ENCODE data around the gene FAM241B. TPM values are rescaled to one million over a fixed set of nuclear protein-coding genes. Genes with fewer than 3 reads are reported as not detected.

FAM241B gene
- total RNA-seq, 1 experiment from 2014 or later: 13.7 TPM

DNA sequence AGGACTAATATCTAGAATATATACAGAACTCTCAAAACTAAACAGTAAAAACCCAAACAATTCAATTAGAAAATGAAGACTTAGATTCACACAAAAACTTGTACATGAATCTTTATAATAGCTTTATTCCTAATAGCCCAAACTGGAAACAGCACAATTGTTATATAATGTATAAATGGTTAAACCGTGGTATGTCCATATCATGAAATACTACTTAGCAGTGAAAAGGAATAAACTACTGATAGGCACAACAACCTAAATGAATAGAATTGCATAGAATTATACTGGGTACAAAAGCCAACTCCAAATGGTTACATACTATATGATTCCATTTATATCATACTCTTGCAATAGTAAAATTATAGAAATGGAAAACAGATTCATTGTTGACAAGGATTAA, 21.0 kb upstream of the FAM241B start:
- Histone ChIP-seq H3K23me2 (ENCODE audit: insufficient read length, low read depth, low read length, poor library complexity, severe bottlenecking) (no peaks in the 10 kb centered on the region), H2BK20ac (ENCODE audit: low read depth, low read length, poor library complexity, severe bottlenecking) (no peak overlapping the region), H2AFZ (ENCODE audit: low read length) (no peak overlapping the region), H3K79me2 (ENCODE audit: insufficient read depth, low read length) (no peaks in the 10 kb centered on the region), H3K4me2 (ENCODE audit: insufficient read depth, insufficient read length, low read length) (no peak overlapping the region), H3K56ac (ENCODE audit: insufficient read length, low read depth, low read length) (no peak overlapping the region), H2BK12ac (ENCODE audit: insufficient read length, low read depth, low read length) (no peak overlapping the region), H3K14ac (ENCODE audit: insufficient read depth, low read length) (no peak overlapping the region), H4K5ac (ENCODE audit: insufficient read length, low read depth, low read length) (no peak overlapping the region), H2BK120ac (ENCODE audit: low read depth, low read length, poor library complexity, severe bottlenecking) (no peak overlapping the region), H4K20me1 (ENCODE audit: control insufficient read depth, insufficient read depth, insufficient read length) (no peaks in the 10 kb centered on the region), H3K23ac (ENCODE audit: insufficient read length, low read depth, low read length) (no peak overlapping the region), H3T11ph (ENCODE audit: low read length) (no peak overlapping the region), H3K79me1 (ENCODE audit: insufficient read depth, low read depth, low read length, poor library complexity, severe bottlenecking) (no peaks in the 10 kb centered on the region), H3K27ac (ENCODE audit: insufficient read length, low read depth, low read length) (no peak overlapping the region), H4K91ac (ENCODE audit: insufficient read length, low read depth, low read length) (no peak overlapping the region), H3K4ac (ENCODE audit: low read depth, low read length) (no peak overlapping the region), H3K4me1 (ENCODE audit: insufficient read depth, low read length) (no peaks in the 10 kb centered on the region), H2AK5ac (ENCODE audit: insufficient read length, low read length) (no peak overlapping the region), H4K8ac (replicated peaks; ENCODE audit: insufficient read length, low read depth, low read length) (no peak overlapping the region), H3K27me3 (ENCODE audit: insufficient read depth, low read length) (no peaks in the 10 kb centered on the region), H3K9me3 (ENCODE audit: control insufficient read depth, low read depth, low read length) (no peaks in the 10 kb centered on the region), H2BK15ac (ENCODE audit: low read depth, low read length) (no peak overlapping the region), H3K9ac (ENCODE audit: extremely low read depth, insufficient read length, low read length) (no peak overlapping the region), H2BK5ac (ENCODE audit: insufficient read length, low read length) (no peak overlapping the region), H3K18ac (ENCODE audit: insufficient read length, low read depth, low read length) (no peak overlapping the region)
- Mint-ChIP-seq H3K4me1 (peaks cover 3 to 4% of the 10 kb centered on the region in 2 experiments), H3K27me3 (ENCODE audit: low read depth) (peaks cover 34% of the 10 kb centered on the region), H3K27ac (no peak overlapping the region), H3K36me3 (ENCODE audit: insufficient read depth in 1 of 3, low read depth in 3 of 3) (peaks cover 2 to 6% (median 5%) of the 10 kb centered on the region in 3 experiments; a peak in 5 of 7 replicates), H3K4me3 (no peak overlapping the region), H3K9me3 (peaks cover 28% of the 10 kb centered on the region in 2 experiments)
- no peak for DNase-seq
- no CpG with 5 or more reads among the region's 1 CpG for WGBS (ENCODE audit: extremely low coverage, insufficient read length, low lambda C conversion rate)
- no peak for TF ChIP-seq CTCF (conservative IDR thresholded peaks at IDR 0.05)

Data from H9 (cell line).